ENCODE data around the gene CCNE1.

CCNE1 gene

GRCh38 chr19:29843180-29844051 is 31.6 kb downstream of the CCNE1 start:
- no peak for DNase-seq (ENCODE audit: low read depth in 2 of 2)

GRCh38 chr19:29844891-29845573 is 33.2 kb downstream of the CCNE1 start:
- DNase-seq (ENCODE audit: low read depth in 2 of 2), result peak; percentile 96 to 98

GRCh38 chr19:29845574-29846176 is 33.9 kb downstream of the CCNE1 start:
- DNase-seq (ENCODE audit: low read depth in 2 of 2), result peak; percentile 18 to 23

GRCh38 chr19:29849208-29849607 is 37.4 kb downstream of the CCNE1 start:
- no peak for DNase-seq (ENCODE audit: low read depth in 2 of 2)

GRCh38 chr19:29850482-29850881 is 38.7 kb downstream of the CCNE1 start:
- no peak for DNase-seq (ENCODE audit: low read depth in 2 of 2)

GRCh38 chr19:29851769-29852521 is 40.2 kb downstream of the CCNE1 start:
- DNase-seq (ENCODE audit: low read depth in 2 of 2), result no peak

DNA sequence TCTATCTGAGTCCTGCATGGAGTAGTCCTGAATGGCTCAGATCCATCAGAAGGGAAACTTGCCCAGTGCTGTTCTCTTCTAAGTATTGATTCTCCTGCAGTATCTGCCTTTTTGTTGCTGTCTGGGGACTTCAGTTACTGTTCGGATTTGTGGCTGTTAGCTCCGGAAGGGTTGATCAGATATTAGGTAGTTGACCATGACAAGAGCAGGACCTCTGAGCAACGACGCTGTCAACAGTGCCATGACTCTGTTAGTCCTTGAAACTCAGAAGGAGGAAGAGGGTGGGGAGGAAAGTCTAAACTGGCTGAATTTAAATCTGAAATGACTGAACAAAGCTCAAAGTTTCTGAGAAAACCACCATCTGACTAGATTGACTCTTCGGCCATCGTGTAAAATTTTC is 42.2 kb downstream of the CCNE1 start:
- DNase-seq (ENCODE audit: low read depth in 2 of 2), result no peak

- DNase-seq (ENCODE audit: low read depth in 2 of 2), result no peak
Measured at GRCh38 chr19:29855087-29855486, 43.3 kb downstream of the CCNE1 start.

DNA sequence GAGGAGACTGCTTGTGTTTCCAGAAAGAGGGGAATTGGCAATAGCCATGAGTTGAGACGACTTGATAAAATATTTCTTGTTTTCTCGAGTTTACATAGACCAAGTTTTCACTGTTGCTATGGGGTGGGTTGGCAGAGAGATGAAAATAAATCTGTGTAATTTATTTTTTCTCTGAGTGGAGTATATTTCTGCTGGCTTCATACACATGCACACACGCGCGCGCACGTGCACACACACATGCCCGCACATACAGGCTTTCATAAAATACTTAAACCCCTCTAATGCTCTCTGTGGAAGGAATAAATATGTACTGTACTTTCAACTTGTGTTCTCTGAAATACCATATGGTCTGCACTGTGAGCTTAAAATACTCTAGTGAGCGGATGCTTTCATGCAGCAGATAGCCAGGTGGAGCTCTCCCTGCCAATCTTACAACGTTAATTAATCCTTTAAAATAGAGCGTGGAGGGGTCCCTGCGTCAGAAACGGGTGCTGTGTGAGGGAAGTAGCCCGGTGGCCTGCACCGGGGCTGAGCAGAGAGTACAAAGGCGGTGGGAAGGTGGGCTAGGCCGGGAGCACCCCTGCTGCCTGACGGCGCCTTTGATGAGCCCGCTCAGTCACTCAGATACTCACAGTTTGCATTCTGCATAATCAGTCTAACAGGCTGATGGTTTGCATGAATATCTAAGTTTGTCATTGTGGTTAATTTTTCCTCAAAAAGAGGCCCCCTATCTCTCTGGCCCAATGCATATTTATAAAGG is 44.1 kb downstream of the CCNE1 start:
- no peak for DNase-seq (ENCODE audit: low read depth in 2 of 2)

DNA sequence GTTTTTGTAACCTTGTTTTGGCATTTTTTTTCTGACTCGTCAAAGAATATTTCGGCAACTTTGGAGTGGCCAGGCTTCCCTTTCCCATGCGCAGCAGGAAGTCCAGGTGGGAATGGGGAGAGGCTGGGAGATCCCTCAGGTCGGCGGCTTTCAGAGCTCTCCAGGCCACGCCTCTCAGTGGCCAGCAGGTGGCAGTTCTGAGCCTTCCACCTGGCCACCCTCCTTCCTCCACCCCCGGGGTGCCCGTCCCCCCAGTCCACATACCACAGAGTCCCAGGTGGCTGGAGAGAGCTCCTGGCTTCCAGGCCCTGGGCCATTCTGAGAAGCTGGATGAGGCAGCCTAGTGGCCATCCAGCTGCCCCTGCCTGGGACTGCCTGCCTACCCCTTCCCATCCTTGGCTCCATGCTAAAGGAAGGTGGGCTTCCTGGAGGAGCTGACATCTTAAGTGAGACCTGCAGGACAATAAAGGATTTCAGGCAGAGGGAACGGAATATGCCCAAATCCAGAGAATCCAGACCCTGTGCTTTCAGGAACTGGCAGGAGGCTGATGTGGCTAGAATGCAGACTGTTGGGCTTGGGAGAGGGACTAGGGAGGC is 46.3 kb downstream of the CCNE1 start:
- DNase-seq (ENCODE audit: low read depth in 2 of 2), result no peak

DNA sequence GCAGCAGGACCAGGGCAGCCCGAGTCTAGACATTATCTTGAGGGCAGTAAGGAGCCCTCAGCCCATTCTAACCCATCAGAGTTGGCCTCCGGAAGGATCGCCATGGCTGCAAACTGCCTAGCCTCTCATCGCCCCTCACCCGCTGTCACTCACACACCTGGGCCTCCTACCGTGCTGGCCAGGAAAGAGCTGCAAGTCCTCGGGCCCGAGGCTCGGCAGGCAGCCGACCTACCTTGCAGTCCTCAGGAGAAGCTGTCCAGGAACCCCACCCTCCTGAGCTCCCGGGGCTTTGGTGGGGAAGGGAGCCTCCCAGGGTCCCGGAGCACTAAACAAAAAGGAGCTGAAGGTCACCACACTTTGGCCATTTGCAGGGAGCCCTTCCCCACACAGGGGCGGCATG is 46.8 kb downstream of the CCNE1 start:
- no peak for DNase-seq (ENCODE audit: low read depth in 2 of 2)

DNA sequence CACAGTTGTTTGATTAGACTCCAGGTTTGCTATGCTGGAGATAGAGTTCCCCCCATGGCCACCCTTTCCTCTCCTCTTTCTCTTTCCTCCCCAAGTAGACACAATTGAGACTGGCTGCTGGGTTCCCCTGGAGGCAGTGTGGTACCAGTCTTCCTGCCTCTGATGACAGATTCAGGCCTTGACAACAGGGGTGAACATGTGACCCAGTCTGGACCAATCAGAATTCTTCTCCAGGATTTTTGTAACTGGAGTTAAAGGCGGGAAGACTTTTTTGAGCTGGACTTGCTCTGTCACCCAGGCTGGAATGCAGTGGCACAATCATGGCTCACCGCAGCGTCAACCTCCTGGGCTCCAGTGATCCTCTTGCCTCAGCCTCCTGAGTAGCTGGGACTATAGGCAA is 48.7 kb downstream of the CCNE1 start:
- no peak for DNase-seq (ENCODE audit: low read depth in 2 of 2)

DNA sequence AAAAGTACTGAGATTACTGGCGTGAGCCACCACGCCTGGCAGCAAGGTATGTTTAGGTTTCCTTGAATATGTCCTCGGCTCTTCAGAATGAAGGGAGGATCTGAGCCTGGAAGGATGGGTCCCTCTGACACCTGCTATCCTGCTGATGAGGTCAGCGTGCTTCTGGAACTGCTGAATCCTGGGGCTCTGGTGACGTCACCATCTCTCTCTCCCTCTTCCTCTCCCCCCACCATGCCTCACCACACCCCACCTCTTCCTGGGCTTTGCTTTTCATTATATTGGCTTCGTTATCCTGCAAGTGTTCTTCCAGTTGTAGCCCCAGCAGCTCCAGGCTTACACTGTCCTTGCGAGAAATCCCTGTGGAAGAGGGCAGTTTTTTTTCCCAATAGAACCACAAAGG is 49.8 kb downstream of the CCNE1 start:
- no peak for DNase-seq (ENCODE audit: low read depth in 2 of 2)

DNA sequence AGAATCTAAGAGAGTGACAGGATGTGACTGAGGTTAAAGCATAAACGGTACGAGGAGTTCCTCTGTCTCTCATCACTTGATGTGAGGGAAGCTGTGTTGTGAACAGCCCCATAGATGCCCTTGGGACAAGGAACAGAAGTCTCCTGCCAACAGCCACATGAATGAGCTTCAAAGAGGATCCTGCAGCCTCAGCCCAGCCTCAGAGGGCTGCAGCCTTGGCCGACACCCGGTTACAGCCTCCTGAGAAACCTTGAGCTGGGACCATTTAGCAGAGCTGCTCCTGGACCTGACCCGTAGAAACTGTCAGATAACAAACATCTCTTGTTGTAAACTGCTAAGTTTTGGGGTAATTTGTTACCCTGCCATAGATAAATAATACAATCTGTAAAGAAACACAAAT is 54.2 kb downstream of the CCNE1 start:
- no peak for DNase-seq (ENCODE audit: low read depth in 2 of 2)

GRCh38 chr19:29867984-29868383 is 56.2 kb downstream of the CCNE1 start:
- DNase-seq (ENCODE audit: low read depth in 2 of 2), result no peak

- no peak for DNase-seq (ENCODE audit: low read depth in 2 of 2)
Measured at GRCh38 chr19:29871143-29871542, 59.4 kb downstream of the CCNE1 start.

DNA sequence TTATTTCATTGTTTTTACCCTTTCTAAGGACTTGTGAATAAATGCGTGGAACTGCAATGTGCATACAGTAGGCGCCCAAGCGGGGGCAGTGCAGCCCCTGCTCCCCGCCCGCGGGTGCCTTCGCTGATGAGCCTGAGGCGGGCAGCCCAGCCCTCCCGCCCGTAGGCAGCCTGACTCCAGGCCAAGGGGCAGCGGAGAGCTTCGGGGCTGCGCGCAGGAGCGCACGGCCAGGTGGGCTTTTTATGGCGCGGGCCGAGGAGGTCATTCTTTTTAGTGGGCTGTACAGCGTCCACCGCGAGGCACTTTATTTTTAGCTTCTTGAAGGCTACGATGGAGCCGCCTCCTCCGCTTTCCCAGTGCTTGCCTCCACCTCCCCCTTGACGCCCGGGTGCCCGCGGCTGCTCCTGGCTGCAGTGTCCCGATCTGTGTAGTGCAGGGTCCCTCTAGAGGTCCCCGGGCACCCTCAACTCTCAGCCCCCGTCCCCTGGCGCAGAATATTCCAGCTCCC is 60.5 kb downstream of the CCNE1 start:
- DNase-seq (ENCODE audit: low read depth in 2 of 2), result peak in 1 of 2 donors; percentile 7

DNA sequence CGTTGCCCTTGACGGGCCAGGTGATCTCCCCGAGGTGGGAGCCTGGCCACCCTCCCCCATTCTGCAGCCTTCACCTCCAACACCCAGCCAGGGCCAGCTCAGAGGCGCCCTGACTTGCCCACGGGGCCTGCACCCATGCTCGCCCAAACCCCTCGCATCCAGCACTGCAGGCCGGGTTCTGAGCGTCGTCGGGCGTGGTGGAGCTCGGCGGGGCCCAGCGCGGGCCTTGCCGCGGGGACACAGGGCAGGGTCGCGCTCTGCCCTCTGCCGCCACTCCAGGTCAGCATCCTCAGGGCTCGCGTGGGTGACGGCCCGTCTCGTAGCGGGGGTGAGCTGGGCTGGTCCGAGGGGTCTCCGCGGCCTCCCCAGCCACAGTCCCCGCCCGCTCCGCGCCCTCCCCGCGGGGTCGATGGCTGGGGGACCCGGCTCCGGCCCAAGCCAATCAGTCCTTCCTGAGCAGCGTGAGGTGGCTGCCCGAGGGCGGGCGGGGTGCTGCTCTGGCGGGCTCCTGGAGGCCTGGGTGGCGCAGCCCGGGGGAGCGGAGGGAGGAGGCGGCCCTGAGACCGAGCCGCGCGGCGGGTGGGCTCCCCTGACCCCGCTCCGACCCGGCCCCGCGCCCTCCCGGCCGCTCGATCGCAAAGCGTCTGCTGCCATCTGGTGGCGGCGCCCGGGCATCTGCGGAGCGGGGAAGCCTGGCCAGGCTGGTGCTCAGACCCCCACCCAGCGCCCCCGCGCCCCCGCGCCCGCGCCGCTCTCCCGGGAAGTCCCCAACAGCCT is 61.4 kb downstream of the CCNE1 start:
- DNase-seq (ENCODE audit: low read depth in 2 of 2), result peak; percentile 61 to 75
